Measurements from ENCODE around the gene PLD4.
"Not testable (repeated sequence)": the region's sequence is repeated elsewhere in the genome, so short reads cannot be mapped to it uniquely, and the experiment has no call there.

The PLD4 gene

GRCh38 chr14:104885031-104885972, 39.4 kb upstream of the PLD4 start:
- no peak overlapping the region for H3K4me3 ChIP-seq (ENCODE audit: low read depth, low read length)
- DNase-seq (ENCODE audit: low read depth): no peak

GRCh38 chr14:104885973-104886689, 38.5 kb upstream of the PLD4 start:
- H3K4me3 ChIP-seq (ENCODE audit: low read depth, low read length): no peak overlapping the region
- DNase-seq (ENCODE audit: low read depth): no peak

- H3K4me3 ChIP-seq (ENCODE audit: low read depth, low read length): no peak overlapping the region
- no peak for DNase-seq (ENCODE audit: low read depth)
These were observed 37.7 kb upstream of the PLD4 start for GRCh38 chr14:104886690-104887622.

- no peak for DNase-seq (ENCODE audit: low read depth)
These were observed 36.8 kb upstream of the PLD4 start for GRCh38 chr14:104887623-104888488.

GRCh38 chr14:104888489-104889374, 35.9 kb upstream of the PLD4 start:
- no peak for DNase-seq (ENCODE audit: low read depth)
- no peak overlapping the region for H3K4me3 ChIP-seq (ENCODE audit: low read depth, low read length)

More at GRCh38 chr14:104887623-104888488, 36.8 kb upstream of the PLD4 start:
- H3K4me3 ChIP-seq (ENCODE audit: low read depth, low read length): no peak overlapping the region

GRCh38 chr14:104889375-104889757, 35.3 kb upstream of the PLD4 start:
- DNase-seq (ENCODE audit: low read depth): no peak
- no peak overlapping the region for H3K4me3 ChIP-seq (ENCODE audit: low read depth, low read length)

- not testable (repeated sequence) for H3K4me3 ChIP-seq (ENCODE audit: low read depth, low read length); DNase-seq (ENCODE audit: low read depth)
These were observed 34.4 kb upstream of the PLD4 start for GRCh38 chr14:104890292-104890691.

GRCh38 chr14:104891121-104891551, 33.5 kb upstream of the PLD4 start:
- DNase-seq (ENCODE audit: low read depth): no peak
- H3K4me3 ChIP-seq (ENCODE audit: low read depth, low read length): no peak overlapping the region

GRCh38 chr14:104891664-104892530, 32.8 kb upstream of the PLD4 start:
- no peak for DNase-seq (ENCODE audit: low read depth)
- no peak overlapping the region for H3K4me3 ChIP-seq (ENCODE audit: low read depth, low read length)

GRCh38 chr14:104892531-104893434, 31.9 kb upstream of the PLD4 start:
- H3K4me3 ChIP-seq (ENCODE audit: low read depth, low read length): no peak overlapping the region
- no peak for DNase-seq (ENCODE audit: low read depth)

GRCh38 chr14:104893435-104894207, 31.1 kb upstream of the PLD4 start:
- no peak for DNase-seq (ENCODE audit: low read depth)
- H3K4me3 ChIP-seq (ENCODE audit: low read depth, low read length): no peak overlapping the region

- no peak for DNase-seq (ENCODE audit: low read depth)
- no peak overlapping the region for H3K4me3 ChIP-seq (ENCODE audit: low read depth, low read length)
These were observed 30.1 kb upstream of the PLD4 start for GRCh38 chr14:104894331-104895206.

GRCh38 chr14:104895207-104895785, 29.4 kb upstream of the PLD4 start:
- DNase-seq (ENCODE audit: low read depth): no peak
- H3K4me3 ChIP-seq (ENCODE audit: low read depth, low read length): no peak overlapping the region
